NT2/D1 (cell line): ENCODE data around the gene HES4.

ENCODE experiments used
- SUZ12 ChIP-seq: IDR thresholded peaks from 2 replicates; pipeline ENCODE4 v1.6.1; 2011; ENCODE audit not compliant: insufficient read length, insufficient read depth; ENCODE audit errors: extremely low read depth
- YY1 ChIP-seq: IDR thresholded peaks from 2 replicates; pipeline ENCODE4 v1.6.1; 2011; ENCODE audit not compliant: insufficient read length, insufficient read depth
- ZNF274 ChIP-seq: IDR thresholded peaks from 2 replicates; pipeline ENCODE4 v1.6.1; 2011; ENCODE audit warnings: mild to moderate bottlenecking, low read depth, low read length

DNA sequence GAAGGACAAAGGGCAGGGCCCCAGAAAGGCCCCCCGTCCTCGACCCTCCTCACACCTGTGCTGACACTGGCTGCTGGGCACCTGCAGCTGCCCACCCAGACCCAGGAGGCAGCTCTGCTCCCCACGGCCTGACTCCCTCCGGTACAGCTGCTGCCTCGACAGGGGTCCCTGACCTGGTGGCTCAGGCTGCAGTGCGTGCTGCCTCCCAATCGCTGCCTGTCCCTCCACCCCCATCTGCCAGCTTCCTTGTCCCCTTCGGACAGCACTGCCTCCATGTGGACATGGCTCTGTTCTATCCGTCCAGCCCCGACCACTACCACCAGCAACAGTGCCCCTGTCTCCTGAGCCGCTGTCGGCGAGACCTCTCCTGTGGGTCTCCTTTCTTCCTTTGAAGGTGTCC is 45.0 kb downstream of the HES4 start:
- TF ChIP-seq ZNF274 (no peak), YY1 (no peak), SUZ12 (no peak)
